HG03457 (cell line): ENCODE data around the gene MEI1.

Experiments used
- ATAC-seq: cut with Tn5 transposase; IDR thresholded peaks from one replicate; pipeline ENCODE4 v1.9.1; 2021; ENCODE audit warnings: moderate number of reproducible peaks; ENCODE audit not compliant: unreplicated experiment

The MEI1 gene

DNA sequence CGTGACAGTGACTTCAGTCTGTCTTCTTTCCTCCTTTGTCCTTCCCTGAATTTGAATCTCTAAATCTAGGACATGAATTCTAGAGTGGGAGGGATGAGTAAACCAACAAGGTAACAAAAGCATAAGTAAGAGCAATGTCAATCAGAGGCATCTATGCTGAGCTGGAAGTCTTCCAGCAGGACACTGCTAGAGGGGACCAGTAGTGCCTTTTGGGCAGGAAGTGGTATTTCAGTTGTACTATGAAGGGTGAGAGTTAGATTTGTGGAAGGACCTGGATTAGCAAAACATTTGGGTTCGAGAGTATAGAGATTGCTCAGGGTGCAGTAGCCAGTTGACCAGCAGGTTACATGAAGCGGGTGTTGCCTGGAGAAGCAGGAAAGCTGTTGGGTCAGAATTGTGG is 40.3 kb downstream of the MEI1 start:
- ATAC-seq: no peak

DNA sequence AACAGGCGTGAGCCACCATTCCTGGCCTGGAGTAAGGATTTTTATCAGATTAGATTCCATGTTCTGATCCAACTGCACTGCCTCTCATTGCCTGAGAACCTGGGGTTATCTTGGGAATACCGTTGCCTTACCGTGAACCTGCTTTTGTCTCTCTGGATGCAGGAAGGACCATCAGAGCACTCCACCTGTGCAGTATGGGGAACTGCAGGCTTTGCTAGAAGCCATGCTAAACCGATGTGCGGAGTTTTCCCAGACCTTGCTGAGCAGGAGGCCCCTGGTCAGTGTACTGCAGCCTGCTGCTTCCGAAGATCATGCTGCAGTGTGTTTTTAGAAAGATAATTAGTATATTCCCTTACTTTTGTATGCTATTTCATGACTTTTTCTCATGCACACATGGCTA is 43.6 kb downstream of the MEI1 start:
- no peak for ATAC-seq

DNA sequence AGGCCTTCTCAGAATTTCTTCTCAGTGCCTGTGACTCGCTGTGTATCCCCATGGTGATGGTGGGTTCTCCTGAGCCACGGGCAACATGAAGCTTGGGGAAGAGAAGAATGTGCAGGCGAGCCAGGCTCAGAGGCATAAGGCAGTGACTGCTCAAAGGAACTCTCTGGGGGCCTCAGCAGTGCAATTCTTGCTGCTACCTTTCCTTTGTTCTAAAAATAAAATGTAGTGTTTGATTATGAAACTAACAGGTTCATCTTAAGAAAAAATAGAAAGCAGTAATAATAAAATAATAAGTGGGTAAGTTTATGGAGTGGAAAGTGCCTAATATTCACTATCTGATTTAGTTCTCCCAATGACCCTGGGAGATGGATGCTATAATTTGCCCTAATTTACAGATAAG is 46.7 kb downstream of the MEI1 start:
- no peak for ATAC-seq

DNA sequence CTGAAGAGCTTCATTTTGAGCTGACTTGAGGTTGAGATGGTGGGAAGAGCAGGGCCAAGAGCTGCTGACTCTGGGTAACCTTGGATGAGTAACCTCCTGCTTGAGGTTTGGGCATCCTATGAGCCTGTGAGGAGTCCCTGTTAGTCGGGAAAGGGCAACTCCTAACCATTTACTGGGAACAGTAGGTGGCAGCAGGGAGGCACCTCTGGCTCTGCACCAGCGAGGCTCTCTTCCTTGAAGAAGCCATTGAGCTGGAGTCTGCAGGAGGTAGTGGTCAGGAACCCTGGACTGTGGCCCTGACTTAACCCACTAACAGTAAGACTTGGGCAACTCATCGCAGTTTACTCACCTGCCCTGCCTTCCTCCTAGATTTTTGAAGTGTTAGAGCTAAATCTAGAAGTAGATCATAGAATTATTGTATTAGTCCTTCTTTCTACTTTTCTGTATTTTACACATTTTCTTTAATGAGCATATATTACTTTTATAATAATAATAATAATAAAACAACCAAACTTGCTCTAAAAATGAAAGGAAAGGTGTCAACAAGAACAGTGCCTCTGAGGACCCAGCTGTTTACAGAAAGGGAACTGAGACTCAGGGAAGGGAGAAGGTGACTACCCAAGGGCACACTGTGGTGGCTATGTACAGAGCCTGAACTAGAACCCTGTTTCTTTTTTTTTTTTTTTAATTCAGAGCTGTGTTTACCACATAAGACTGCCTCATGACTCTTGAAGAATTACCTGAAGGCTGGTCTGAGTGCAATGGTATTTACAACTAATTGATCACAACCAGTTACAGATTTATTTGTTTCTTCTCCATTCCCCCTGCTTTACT is 47.5 kb downstream of the MEI1 start:
- ATAC-seq: no peak

DNA sequence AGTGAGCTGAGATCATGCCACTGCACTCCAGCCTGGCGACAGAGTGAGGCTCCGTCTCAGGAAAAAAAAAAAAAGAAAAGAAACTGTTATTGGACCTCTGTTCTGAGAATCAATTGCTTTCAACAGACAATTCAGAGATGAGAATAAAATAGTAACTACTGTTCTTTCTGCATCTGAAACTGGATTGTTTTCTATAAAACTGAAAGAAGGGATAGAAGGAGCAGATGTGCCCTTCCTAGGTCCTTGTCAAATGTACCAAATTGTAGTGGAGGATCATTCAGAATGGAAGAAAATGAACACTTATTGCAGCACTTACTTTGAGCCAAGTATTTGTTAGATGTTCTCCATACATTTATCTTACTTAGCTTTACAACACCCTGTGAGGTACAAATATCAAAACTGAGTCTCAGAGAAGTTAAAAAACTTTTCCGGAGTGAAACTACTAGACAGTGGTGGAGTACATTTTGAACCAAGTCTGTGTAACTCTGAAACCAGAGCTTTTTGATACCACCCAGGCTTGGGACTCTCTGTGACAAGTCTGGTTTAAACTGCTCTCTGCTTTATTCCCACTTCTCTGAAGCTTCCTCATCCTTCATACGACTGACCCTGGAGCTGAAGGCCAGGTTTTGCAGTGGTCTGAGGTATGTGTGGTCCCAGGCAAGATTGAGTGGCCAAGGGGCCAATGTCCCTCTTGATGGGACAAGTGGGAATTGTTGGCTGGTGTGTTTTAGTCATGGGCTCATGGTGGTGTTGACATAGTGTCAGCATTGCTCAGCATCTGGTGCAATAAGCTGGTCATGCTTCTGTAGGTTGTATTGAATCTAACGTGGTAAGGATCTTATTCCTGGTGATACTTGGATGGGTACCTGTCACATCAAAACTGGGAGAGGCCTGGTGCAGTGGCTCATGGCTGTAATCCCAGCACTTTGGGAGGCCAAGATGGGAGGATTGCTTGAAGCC is 53.0 kb downstream of the MEI1 start:
- no peak for ATAC-seq

- no peak for ATAC-seq
Observed at GRCh38 chr22:41753984-41754383, 54.7 kb downstream of the MEI1 start.

- no peak for ATAC-seq
Observed at GRCh38 chr22:41757502-41757901, 58.2 kb downstream of the MEI1 start.

- no peak for ATAC-seq
Observed at GRCh38 chr22:41758231-41758630, 58.9 kb downstream of the MEI1 start.

DNA sequence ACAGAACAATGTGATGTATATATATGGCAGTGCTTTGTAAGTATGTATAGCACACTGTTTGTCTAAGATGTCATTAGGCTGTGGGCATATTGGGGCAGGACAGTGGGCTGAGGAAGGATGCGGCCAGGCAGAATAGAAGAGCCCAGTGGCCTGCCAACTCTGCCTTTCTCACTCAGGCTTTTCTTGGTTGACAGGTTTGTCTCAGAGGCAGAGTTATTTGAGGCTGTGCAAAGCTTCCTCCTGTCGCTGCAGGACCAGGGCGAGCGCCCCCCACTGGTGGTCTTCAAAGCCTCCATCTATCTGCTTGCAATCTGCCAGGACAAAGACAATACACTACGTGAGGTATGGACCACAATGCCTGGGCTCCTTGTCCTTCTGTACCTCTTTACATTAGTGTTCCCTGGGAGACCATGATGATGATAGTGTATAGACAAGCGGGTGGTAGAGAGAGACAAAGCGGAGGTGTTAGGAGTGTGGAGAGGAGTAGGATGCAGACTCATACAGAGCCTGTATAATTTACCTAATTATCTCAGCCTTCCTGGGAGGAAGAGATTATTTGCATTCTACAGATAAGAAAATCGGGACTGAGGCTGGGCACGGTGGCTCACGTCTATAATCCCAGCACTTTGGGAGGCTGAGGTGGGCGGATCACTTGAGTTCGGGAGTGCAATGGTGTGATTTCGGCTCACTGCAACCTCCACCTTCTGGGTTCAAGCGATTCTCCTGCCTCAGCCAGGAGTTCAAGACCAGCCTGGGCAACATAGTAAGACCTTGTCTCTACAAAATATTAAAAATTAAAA is 63.9 kb downstream of the MEI1 start:
- ATAC-seq: no peak

DNA sequence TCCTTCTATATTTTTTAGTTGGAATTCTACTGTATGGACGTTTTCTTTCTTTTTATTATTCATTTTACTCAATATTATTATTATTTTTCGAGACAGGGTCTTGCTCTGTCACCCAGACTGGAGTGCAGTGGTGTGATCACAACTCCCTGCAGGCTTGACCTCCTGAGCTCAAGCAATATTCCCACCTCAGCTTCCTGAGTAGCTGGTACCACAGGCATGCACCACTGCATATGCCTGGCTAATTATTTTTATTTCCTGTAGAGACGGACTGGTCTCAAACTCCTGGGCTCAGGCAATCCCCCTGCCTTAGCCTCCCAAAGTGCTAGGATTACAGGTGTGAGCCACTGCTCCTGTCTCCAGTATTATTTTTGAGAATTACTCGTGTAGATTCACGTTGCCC is 67.2 kb downstream of the MEI1 start:
- no peak for ATAC-seq

GRCh38 chr22:41768430-41768829 is 69.1 kb downstream of the MEI1 start:
- no peak for ATAC-seq

- no peak for ATAC-seq
Observed at GRCh38 chr22:41770715-41771468, 71.6 kb downstream of the MEI1 start.

DNA sequence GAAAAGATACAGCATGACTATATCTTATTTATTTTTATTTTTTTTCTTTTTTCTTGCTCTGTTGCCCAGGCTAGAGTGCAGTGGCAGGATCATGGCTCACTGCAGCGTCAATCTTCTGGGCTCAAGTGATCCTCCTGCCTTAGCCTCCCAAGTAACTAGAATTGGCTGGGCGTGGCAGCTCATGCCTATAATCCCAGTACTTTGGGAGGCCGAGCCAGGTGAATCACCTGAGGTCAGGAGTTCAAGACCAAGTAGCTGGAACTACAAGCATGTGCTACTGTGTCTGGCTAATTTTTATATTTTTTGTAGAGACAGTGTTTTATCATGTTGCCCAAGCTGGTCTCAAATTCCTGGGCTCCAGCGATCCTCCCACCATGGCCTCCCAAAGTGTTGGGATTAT is 72.9 kb downstream of the MEI1 start:
- no peak for ATAC-seq

GRCh38 chr22:41772645-41773044 is 73.3 kb downstream of the MEI1 start:
- no peak for ATAC-seq

DNA sequence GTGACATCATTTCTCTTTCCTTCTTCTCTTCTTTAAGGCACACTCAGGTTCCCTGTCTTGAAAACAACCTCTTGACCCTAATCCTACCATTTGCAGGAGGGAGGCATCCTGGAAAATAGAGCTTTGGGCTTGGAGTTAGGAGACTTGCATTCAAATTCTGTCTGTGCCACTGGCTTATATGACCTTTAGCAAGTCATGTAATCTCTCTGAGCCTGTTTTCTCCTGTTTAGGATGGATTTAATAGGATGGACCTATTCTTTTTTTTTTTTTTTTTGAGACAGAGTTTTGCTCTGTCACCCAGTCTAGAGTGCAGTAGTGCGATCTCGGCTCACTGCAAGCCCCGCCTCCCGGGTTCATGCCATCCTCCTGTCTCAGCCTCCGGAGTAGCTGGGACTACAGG is 76.0 kb downstream of the MEI1 start:
- ATAC-seq: no peak

DNA sequence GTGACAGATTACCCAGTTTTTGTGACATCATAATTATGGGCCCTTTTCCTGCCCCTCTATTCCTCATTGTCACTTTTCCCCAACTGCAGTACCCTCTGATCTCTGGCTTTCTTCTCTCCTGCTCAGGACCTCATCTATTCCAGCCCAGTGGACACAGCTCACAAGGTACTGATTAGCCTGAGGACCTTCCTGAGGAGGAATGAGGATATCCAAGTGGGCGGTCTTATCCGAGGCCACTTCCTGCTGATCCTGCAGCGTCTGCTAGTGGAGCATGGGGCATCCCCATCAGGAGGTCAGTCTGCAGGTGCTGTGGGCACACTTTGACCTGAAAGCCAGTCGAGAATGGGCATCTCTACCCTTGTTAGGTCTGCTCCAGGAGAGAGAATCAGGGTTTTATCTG is 76.7 kb downstream of the MEI1 start:
- no peak for ATAC-seq

- no peak for ATAC-seq
Observed at GRCh38 chr22:41776381-41776780, 77.1 kb downstream of the MEI1 start.

DNA sequence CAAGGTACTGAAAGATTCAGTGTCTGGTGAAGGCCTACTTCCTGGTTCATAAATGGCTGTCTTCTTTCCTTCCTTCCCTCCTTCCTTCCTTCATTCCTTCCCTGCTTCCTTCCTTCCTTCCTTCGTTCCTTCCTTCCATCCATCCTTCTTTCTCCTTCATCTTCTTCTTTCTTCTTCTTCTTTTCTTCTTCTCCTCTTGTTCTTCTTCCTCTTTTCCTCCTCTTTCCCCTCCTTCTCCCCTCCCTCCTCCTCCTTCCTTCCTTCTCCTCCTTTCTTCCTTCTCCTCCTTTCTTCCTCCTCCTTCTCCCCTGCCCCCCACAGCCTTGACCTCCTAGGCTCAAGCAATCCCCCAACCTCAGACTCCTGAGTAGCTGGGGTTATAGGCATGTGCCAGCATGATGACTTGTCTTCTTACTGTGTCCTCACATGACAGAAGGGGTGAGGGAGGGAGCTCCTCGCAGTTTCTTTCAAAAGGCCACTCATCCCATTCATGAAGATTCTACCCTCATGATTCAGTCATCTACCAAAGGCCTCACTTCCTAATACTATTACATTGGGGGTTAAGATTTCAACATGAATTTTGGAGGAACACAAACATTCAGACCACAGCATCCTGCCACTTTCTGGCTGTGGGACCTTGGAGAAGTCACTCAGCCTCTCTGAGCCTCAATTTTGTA is 78.6 kb downstream of the MEI1 start:
- no peak for ATAC-seq

DNA sequence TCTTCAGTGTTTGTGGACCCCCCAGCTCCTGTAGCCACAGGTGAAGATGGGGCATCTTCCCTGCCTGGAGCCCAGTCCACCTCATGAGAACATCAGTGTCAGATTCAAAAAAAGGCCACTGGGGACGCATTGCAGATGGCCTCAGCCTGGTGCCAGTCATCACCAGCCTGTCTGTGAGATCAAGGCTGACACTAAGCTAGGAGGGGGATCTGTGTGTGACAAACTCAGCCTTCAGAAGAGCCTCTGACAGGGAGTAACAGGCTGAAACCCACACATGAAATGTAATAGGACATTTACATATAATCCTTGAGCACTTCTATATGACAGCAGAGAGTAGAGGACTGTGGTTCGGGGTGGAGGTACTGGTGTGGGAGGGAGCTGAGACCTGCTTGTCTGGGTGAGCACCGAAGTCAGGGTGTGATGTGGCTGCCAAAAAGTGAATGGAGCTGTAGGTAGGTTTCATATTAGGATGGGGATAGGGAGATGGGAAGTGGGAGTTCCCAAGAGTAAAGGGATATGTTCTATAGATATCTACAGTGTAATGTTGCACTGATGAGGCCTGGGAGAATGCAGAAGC is 80.7 kb downstream of the MEI1 start:
- ATAC-seq: no peak
